Left ventricle myocardium inferior (tissue), 1 donor: ENCODE data around the gene SPACA4. TPM values are rescaled to one million over a fixed set of nuclear protein-coding genes. Genes with fewer than 3 reads are reported as not detected.

ENCODE experiments used
- DNase-seq: peaks from one replicate; pipeline ENCODE4 v3.0.0-alpha.2; 2020
- H3K27ac ChIP-seq: fragments of 200-600 bp; replicated peaks from 2 replicates; pipeline ENCODE4 v1.8.0; 2021
- H3K27me3 ChIP-seq: fragments of 200-600 bp; 2 replicates; pipeline ENCODE4 v1.8.0; 2021; ENCODE audit warnings: low read depth
- H3K36me3 ChIP-seq: fragments of 200-600 bp; 2 replicates; pipeline ENCODE4 v1.8.0; 2021
- H3K4me1 ChIP-seq: fragments of 200-600 bp; 2 replicates; pipeline ENCODE4 v1.8.0; 2021
- H3K4me3 ChIP-seq: fragments of 200-600 bp; 2 replicates; pipeline ENCODE4 v1.8.0; 2021; ENCODE audit warnings: mild to moderate bottlenecking, moderate library complexity
- H3K9me3 ChIP-seq: fragments of 200-600 bp; replicated peaks from 2 replicates; pipeline ENCODE4 v1.8.0; 2021
- intact Hi-C: fragments of 100-400 bp; cut with micrococcal nuclease; formaldehyde crosslinking; loops from one replicate; pipeline ENCODE4 v1.11.0; 2022
- total RNA-seq: library from RNA; stranded (reverse); fragmentation: NEBNext Ultra II Directional; extraction: Animal tissue kit (Norgen Biotek cat#: 25700); gene quantifications from one replicate; pipeline ENCODE4 v1.2.1, GENCODE V29; 2021
- TF ChIP-seq, protein P1 (sequence below): fragments of 200-600 bp; IDR thresholded peaks from 2 replicates; pipeline ENCODE4 v1.8.0; 2021; ENCODE audit warnings: antibody characterized with exemption, mild to moderate bottlenecking, borderline replicate concordance
- donor health status: DM: no; HTN: yes; CAD: no; lungs with severe emphysema.

SPACA4 gene
- total RNA-seq, 1 donor from 2014 or later: not detected

DNA sequence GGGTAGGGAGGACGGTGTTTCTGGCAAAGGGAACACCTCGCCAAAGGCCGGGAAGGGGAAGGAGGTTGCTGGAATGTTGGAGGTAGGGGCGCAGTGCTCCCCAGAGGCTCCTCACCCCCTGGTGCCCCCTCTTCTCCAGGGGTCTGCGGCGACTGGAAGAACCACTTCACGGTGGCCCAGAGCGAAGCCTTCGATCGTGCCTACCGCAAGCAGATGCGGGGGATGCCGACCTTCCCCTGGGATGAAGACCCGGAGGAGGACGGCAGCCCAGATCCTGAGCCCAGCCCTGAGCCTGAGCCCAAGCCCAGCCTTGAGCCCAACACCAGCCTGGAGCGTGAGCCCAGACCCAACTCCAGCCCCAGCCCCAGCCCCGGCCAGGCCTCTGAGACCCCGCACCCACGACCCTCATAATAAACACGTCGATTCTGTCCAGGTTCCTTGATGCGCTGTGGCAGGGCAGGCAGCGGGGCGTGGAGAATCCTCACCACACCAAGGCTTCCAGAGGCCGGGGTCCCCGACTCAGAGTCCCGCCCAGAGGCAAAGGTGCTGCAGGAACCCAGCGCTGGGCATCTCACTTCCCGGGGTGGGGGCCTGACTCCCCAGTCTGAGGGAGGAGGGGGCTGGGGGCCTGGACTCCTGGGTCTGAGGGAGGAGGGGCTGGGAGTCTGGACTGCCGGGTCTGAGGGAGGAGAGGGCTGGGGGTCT lies 7.4 kb upstream of the SPACA4 start:
- H3K27ac ChIP-seq: no peak overlapping the region
- DNase-seq: no peak
- TF ChIP-seq, protein P1, sequence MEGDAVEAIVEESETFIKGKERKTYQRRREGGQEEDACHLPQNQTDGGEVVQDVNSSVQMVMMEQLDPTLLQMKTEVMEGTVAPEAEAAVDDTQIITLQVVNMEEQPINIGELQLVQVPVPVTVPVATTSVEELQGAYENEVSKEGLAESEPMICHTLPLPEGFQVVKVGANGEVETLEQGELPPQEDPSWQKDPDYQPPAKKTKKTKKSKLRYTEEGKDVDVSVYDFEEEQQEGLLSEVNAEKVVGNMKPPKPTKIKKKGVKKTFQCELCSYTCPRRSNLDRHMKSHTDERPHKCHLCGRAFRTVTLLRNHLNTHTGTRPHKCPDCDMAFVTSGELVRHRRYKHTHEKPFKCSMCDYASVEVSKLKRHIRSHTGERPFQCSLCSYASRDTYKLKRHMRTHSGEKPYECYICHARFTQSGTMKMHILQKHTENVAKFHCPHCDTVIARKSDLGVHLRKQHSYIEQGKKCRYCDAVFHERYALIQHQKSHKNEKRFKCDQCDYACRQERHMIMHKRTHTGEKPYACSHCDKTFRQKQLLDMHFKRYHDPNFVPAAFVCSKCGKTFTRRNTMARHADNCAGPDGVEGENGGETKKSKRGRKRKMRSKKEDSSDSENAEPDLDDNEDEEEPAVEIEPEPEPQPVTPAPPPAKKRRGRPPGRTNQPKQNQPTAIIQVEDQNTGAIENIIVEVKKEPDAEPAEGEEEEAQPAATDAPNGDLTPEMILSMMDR: no peak
- intact Hi-C loops: no loop called here
- H3K4me1 ChIP-seq: no peaks in the 10 kb centered on the region
- peaks cover 35% of the 10 kb centered on the region for H3K27me3 ChIP-seq
- H3K9me3 ChIP-seq: no peaks in the 10 kb centered on the region
- H3K36me3 ChIP-seq: no peaks in the 10 kb centered on the region
- H3K4me3 ChIP-seq: no peak overlapping the region

- H3K27ac ChIP-seq: no peak overlapping the region
Observed at GRCh38 chr19:48600679-48601417, 5.7 kb upstream of the SPACA4 start.

DNA sequence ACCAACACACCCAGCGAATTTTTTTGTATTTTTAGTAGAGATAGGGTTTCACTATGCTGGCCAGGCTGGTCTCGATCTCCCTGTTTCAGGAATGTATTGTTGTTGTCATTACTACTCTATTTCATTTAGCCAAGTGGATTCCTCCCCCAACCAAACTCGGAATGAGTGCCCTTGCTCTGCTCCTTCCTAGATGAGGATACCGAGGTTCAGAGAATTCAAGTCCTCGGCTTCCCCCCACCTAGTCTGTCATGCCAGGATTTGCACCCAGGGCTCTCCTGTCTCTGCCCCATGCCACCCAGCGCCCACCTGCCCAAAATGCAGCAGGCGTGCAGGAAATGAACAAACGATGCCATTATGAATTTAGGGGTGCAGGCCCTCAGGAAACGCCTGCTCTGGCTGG lies 3.5 kb upstream of the SPACA4 start:
- Histone ChIP-seq H3K9me3 (no peaks in the 10 kb centered on the region), H3K36me3 (no peaks in the 10 kb centered on the region), H3K4me1 (no peaks in the 10 kb centered on the region), H3K4me3 (no peak overlapping the region), H3K27ac (no peak overlapping the region), H3K27me3 (peaks cover 31% of the 10 kb centered on the region)
- intact Hi-C loops: no loop called here
- DNase-seq: no peak
- TF ChIP-seq, protein P1: no peak

More at GRCh38 chr19:48600679-48601417, 5.7 kb upstream of the SPACA4 start:
- Histone ChIP-seq H3K9me3 (no peaks in the 10 kb centered on the region), H3K36me3 (no peaks in the 10 kb centered on the region), H3K4me1 (no peaks in the 10 kb centered on the region), H3K27me3 (peaks cover 35% of the 10 kb centered on the region), H3K4me3 (no peak overlapping the region)
- no peak for DNase-seq
- intact Hi-C loops: no loop called here
- TF ChIP-seq, protein P1: no peak

DNA sequence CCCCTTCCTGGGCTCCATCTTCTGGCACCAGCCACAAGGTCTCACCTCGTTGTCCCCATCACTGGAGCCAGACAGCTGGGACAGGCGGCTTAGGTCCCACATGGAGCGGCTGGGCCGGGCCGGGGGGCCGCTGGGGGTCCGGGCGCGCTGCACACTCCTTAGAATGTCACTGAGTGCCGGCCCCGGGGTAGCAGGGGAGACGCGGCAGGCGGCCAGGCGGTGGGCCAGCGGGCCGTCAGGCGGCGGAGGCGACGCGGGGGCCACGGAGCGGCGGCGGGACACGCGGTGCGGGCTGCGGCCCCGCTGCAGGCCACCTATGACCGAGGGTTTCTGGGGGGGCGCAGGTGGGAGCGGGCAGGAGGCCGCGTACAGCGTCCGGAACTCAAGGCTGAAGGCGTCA lies 3.1 kb upstream of the SPACA4 start:
- no peaks in the 10 kb centered on the region for H3K9me3 ChIP-seq
- no peaks in the 10 kb centered on the region for H3K4me1 ChIP-seq
- no peaks in the 10 kb centered on the region for H3K36me3 ChIP-seq
- H3K27ac ChIP-seq: no peak overlapping the region
- no peak for DNase-seq
- no peak overlapping the region for H3K4me3 ChIP-seq
- H3K27me3 ChIP-seq: peaks cover 27% of the 10 kb centered on the region
- TF ChIP-seq, protein P1: no peak
- intact Hi-C loops: no loop called here

DNA sequence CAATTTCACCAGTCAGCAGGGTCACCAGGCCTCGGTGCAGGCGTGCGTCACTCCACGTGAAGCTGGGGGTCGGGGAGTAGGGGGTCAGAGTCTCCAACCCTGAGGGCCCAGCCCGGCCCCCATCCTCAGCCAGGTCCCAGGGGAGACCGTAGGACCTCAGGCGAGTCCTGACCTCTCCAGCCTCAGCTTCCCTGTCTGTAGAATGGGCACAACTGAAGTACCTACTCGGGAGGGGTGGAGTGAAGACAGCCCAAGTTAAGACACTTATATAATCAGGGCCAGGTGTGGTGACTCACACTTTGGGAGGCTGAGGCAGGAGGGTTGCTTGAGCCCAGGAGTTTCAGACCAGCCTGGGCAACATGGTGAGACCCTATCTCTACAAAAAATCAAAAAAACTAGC lies 2.7 kb upstream of the SPACA4 start:
- DNase-seq: no peak
- TF ChIP-seq, protein P1: no peak
- intact Hi-C loops: no loop called here

More for the DNA sequence above, 2.7 kb upstream of the SPACA4 start:
- Histone ChIP-seq H3K4me1 (no peaks in the 10 kb centered on the region), H3K4me3 (no peak overlapping the region), H3K27me3 (peaks cover 22% of the 10 kb centered on the region), H3K27ac (no peak overlapping the region), H3K9me3 (no peaks in the 10 kb centered on the region), H3K36me3 (no peaks in the 10 kb centered on the region)
